ENCODE measurements around the gene RFX2.

Gene RFX2

GRCh38 chr19:6065685-6066374 is 44.5 kb downstream of the RFX2 start:
- Histone ChIP-seq H3K36me3 (ENCODE audit: control insufficient read depth, low read length) (no peaks in the 10 kb centered on the region), H4K20me1 (ENCODE audit: control insufficient read depth, insufficient read depth, low read depth, low read length) (no peaks in the 10 kb centered on the region), H3K4me2 (ENCODE audit: low read length) (no peak overlapping the region), H3K9me2 (replicated peaks; ENCODE audit: control insufficient read depth, low read length) (no peaks in the 10 kb centered on the region), H3K27me3 (ENCODE audit: control insufficient read depth, low read length) (peaks cover 12% of the 10 kb centered on the region), H3K79me2 (ENCODE audit: control insufficient read depth, low read length) (no peaks in the 10 kb centered on the region), H3K4me3 (ENCODE audit: low read length) (no peak overlapping the region), H3K27ac (ENCODE audit: low read depth, low read length) (no peak overlapping the region), H3K4me1 (ENCODE audit: control insufficient read depth, low read length) (no peaks in the 10 kb centered on the region), H3K9me3 (ENCODE audit: control insufficient read depth, insufficient read depth, low read length) (no peaks in the 10 kb centered on the region), H3F3A (ENCODE audit: control insufficient read depth, insufficient read depth) (no peaks in the 10 kb centered on the region)
- TF ChIP-seq CTCF (IDR thresholded peaks at IDR 0.05; ENCODE audit: low read depth, low read length, poor library complexity, severe bottlenecking) = no peak

GRCh38 chr19:6064336-6065073 is 45.8 kb downstream of the RFX2 start:
- H3K79me2 ChIP-seq (ENCODE audit: control insufficient read depth, low read length) = no peaks in the 10 kb centered on the region
- TF ChIP-seq EZH2phosphoT487 (IDR thresholded peaks at IDR 0.05; ENCODE audit: borderline replicate concordance, low read length) (no peak), CTCF (IDR thresholded peaks at IDR 0.05; ENCODE audit: low read depth, low read length, poor library complexity, severe bottlenecking) (no peak)
- H3F3A ChIP-seq (ENCODE audit: control insufficient read depth, insufficient read depth) = no peaks in the 10 kb centered on the region
- H3K36me3 ChIP-seq (ENCODE audit: control insufficient read depth, low read length) = no peaks in the 10 kb centered on the region
- no peaks in the 10 kb centered on the region for H3K9me2 ChIP-seq (replicated peaks; ENCODE audit: control insufficient read depth, low read length)
- no peak overlapping the region for H3K27ac ChIP-seq (ENCODE audit: low read depth, low read length)
- H3K9me3 ChIP-seq (ENCODE audit: control insufficient read depth, insufficient read depth, low read length) = no peaks in the 10 kb centered on the region
- no peaks in the 10 kb centered on the region for H3K4me1 ChIP-seq (ENCODE audit: control insufficient read depth, low read length)
- H4K20me1 ChIP-seq (ENCODE audit: control insufficient read depth, insufficient read depth, low read depth, low read length) = no peaks in the 10 kb centered on the region
- H3K4me2 ChIP-seq (ENCODE audit: low read length) = no peak overlapping the region
- peaks cover 12% of the 10 kb centered on the region for H3K27me3 ChIP-seq (ENCODE audit: control insufficient read depth, low read length)
- H3K4me3 ChIP-seq (ENCODE audit: low read length) = no peak overlapping the region

GRCh38 chr19:6063576-6064335 is 46.5 kb downstream of the RFX2 start:
- Histone ChIP-seq H3F3A (ENCODE audit: control insufficient read depth, insufficient read depth) (no peaks in the 10 kb centered on the region), H3K9me3 (ENCODE audit: control insufficient read depth, insufficient read depth, low read length) (no peaks in the 10 kb centered on the region), H3K27me3 (ENCODE audit: control insufficient read depth, low read length) (peaks cover 12% of the 10 kb centered on the region), H3K9me2 (replicated peaks; ENCODE audit: control insufficient read depth, low read length) (no peaks in the 10 kb centered on the region), H3K27ac (ENCODE audit: low read depth, low read length) (no peak overlapping the region), H3K36me3 (ENCODE audit: control insufficient read depth, low read length) (no peaks in the 10 kb centered on the region), H3K4me3 (ENCODE audit: low read length) (no peak overlapping the region), H3K4me1 (ENCODE audit: control insufficient read depth, low read length) (no peaks in the 10 kb centered on the region), H3K4me2 (ENCODE audit: low read length) (no peak overlapping the region), H3K79me2 (ENCODE audit: control insufficient read depth, low read length) (no peaks in the 10 kb centered on the region), H4K20me1 (ENCODE audit: control insufficient read depth, insufficient read depth, low read depth, low read length) (no peaks in the 10 kb centered on the region)
- no peak for TF ChIP-seq CTCF (IDR thresholded peaks at IDR 0.05; ENCODE audit: low read depth, low read length, poor library complexity, severe bottlenecking)
- TF ChIP-seq EZH2phosphoT487 (IDR thresholded peaks at IDR 0.05; ENCODE audit: borderline replicate concordance, low read length) = no peak

All from DOHH2 (cell line).